Activated naive CD8-positive, alpha-beta T cell (primary cell): ENCODE results near the gene SYNE3.
A peak's percentile ranks its signal among the peaks of the same experiment; 100 is the strongest.

Experiments used
- H3K27ac Mint-ChIP-seq: one replicate; pipeline ENCODE4 v1.8.0; 2021; ENCODE audit warnings: mixed read lengths
- H3K27me3 Mint-ChIP-seq: one replicate; pipeline ENCODE4 v1.8.0; 2021; ENCODE audit warnings: mixed read lengths
- H3K36me3 Mint-ChIP-seq: one replicate; pipeline ENCODE4 v1.8.0; 2021; ENCODE audit warnings: mixed read lengths
- H3K4me1 Mint-ChIP-seq: one replicate; pipeline ENCODE4 v1.8.0; 2021; ENCODE audit warnings: low read depth, mixed read lengths
- H3K4me3 Mint-ChIP-seq: one replicate; pipeline ENCODE4 v1.8.0; 2021; ENCODE audit warnings: mild to moderate bottlenecking, mixed read lengths
- H3K9me3 Mint-ChIP-seq: one replicate; pipeline ENCODE4 v1.8.0; 2021; ENCODE audit warnings: low read depth, mixed read lengths

SYNE3 gene

DNA sequence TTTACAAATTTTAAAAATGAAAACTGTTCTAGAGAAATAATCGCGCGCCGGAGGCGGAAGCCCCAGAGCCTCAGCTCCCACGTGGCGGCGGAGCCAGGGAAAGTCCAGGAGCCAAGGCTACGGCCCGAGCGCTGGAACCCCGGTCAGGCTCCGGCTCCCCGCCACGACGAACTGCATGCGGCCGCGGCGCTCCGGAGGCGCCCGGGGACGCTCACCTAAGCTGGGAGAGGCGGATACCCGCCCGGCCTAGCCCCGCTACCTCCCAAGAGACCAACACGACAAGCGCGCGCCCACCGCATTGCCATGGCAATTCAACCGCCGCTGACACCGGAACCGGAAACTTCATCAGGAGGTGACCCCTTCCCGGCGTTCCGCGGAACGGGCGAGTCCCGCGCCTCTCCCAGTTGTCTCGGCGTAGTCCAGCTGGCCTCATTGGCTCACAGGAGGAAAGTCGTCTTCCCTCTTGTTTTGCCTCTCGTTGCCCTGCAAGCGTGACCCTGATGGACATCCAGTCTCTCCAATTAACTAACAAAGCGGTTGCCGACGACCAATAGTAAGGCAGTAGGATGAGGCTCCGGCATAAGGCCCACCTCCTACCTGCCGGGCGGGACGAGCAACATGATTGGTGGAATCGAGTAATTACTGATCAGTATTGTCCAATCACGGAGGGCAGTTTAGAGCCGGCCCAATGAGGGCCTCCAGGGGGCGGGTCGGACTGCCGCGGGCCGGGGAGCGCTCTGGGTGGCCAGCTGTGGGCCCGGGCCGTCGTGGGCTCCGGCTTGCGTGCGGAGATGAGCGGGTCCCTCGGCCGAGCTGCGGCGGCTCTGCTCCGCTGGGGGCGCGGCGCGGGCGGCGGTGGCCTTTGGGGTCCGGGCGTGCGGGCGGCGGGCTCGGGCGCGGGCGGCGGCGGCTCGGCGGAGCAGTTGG, 18.1 kb upstream of the SYNE3 start, which contains the start of gene GLRX5:
Gene GLRX5, plus strand, starts transcription at position 752 of the 927 bp plus-strand sequence. Its CDS starts 40 bp downstream, at position 792.
- Mint-ChIP-seq H3K27ac (peak within 1 kb of the TSS; percentile 95), H3K4me1 (peaks cover 71% of the 10 kb centered on the region), H3K36me3 (peaks cover 6% of the 10 kb centered on the region), H3K4me3 (peak within 1 kb of the TSS; percentile 99), H3K27me3 (no peaks in the 10 kb centered on the region), H3K9me3 (no peaks in the 10 kb centered on the region)

DNA sequence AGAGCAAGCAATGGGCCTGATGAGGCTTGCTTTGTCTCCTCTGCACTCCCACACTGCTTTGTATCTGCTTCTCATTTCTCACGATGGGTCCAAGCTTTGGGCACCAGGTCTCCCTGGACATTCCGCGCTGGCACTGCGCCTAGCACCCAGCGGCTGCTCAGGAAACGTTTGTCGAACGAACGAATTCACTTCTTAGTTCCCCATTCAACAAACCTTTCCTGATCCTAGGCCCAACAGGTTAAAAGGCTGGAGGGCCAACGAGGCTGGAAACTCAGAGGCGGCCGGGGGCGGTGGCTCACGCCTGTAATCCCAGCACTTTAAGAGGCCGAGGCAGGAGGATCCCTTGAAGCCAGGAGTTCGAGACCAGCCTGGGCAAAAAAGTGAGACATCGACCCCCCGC, 17.4 kb upstream of the SYNE3 start:
- H3K4me1 Mint-ChIP-seq: peaks cover 68% of the 10 kb centered on the region
- peak overlapping the region; percentile 96 for H3K4me3 Mint-ChIP-seq
- peaks cover 6% of the 10 kb centered on the region for H3K36me3 Mint-ChIP-seq
- H3K9me3 Mint-ChIP-seq: no peaks in the 10 kb centered on the region
- peak overlapping the region; percentile 95 for H3K27ac Mint-ChIP-seq
- no peaks in the 10 kb centered on the region for H3K27me3 Mint-ChIP-seq

DNA sequence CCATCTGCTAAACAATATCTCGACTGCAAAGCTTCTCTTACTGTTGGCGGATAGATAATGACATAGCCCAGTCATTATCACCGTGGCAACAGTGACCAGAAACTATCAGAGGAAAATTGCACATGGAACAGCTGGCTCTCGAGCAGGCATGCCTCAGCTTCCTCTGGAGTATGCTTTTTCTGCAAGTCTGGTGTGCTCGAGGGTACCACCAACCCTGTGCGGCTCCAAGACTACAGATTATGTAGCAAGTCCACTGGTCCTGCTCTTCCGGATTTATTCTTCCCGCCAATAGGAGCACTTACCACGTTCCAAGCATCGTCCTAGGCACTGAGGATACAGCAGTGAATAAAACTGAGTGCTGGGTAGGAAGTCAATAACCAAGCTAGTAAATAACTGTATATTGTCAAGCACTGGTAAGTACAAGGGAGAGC, 17.0 kb upstream of the SYNE3 start:
- Mint-ChIP-seq H3K36me3 (peaks cover 6% of the 10 kb centered on the region), H3K9me3 (no peaks in the 10 kb centered on the region), H3K27me3 (no peaks in the 10 kb centered on the region), H3K4me3 (peak overlapping the region; percentile 96), H3K27ac (peak overlapping the region; percentile 95), H3K4me1 (peaks cover 65% of the 10 kb centered on the region)

DNA sequence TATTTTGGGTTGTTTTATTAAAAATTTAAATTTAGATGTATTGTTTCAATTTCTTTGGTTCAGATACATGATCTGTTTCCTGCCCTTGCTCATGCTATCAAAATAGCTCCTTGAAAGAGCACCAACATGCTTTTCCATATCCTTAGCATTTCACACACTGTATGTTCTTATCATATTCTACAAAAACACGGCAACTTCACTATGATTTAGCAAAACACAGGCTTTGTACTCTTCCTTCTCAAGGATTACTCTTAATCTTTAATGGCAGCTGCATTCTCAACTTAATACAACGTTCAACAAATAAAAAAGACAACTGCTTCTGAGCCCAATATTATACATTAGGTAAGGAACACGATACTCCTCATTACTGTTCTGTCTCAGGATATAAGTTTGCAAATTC, 15.5 kb upstream of the SYNE3 start:
- Mint-ChIP-seq H3K4me1 (peaks cover 59% of the 10 kb centered on the region), H3K36me3 (peaks cover 6% of the 10 kb centered on the region), H3K9me3 (no peaks in the 10 kb centered on the region), H3K4me3 (peak overlapping the region; percentile 96), H3K27me3 (no peaks in the 10 kb centered on the region), H3K27ac (peak overlapping the region; percentile 51)

DNA sequence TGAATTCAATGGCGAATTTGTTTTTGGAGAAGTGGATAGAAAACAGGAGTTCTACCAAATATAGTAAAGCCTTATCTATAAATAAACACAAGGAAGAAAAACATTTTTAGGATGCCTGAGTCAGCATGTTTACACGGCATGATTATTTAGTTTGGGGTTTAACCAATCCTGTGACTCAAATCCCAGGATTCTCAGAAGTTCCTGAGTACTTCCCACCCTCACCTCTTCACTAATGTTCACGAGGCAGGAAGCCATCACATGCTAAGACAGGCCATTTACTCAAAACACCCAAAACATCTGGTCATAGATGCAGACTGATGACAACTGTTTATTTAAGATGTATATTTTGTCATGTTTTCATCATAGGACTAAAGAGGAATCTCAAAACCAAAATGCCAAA, 15.0 kb upstream of the SYNE3 start:
- Mint-ChIP-seq H3K27me3 (no peaks in the 10 kb centered on the region), H3K36me3 (peaks cover 6% of the 10 kb centered on the region), H3K27ac (no peak overlapping the region), H3K4me1 (peaks cover 57% of the 10 kb centered on the region), H3K4me3 (peak overlapping the region; percentile 35), H3K9me3 (no peaks in the 10 kb centered on the region)

DNA sequence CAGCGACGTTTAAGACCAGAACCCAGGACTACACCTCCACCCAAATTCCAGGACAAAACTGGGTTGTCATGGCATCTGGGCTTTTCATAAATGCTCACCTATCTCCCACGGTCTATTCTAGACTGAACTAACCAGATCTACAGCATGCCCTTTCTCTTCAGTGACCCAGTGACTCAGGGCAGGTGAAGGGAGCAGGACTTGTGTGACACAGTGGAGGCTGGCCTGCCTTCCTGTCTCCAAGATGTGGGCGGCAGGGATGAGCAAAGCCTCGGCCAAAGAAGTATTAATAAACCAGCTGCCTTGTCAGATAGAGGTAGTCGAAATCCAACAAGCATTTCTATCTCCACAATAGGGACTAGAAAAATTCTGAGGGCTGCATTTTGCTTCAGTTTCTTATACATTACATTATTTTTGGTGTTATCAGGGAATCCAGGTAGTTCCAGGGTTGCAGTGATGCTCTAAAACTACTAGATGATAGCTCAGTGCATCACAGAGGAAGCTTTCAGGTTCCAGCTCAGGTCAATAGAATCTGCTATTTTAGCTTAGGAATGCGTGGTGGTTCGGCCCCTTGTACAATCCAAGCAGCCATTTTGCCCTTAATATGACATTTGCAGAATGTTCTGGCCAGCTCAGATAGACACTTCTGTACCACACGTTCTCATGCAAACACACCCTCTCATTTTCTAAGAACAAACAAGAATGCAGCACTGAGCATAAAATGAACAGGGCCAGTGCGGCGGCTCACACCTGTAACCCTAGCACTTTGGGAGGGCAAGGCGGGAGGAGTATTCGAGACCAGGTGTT, 14.2 kb upstream of the SYNE3 start:
- Mint-ChIP-seq H3K36me3 (peaks cover 6% of the 10 kb centered on the region), H3K4me1 (peaks cover 56% of the 10 kb centered on the region), H3K27ac (peak overlapping the region; percentile 46), H3K4me3 (peak overlapping the region; percentile 52), H3K9me3 (no peaks in the 10 kb centered on the region), H3K27me3 (no peaks in the 10 kb centered on the region)

DNA sequence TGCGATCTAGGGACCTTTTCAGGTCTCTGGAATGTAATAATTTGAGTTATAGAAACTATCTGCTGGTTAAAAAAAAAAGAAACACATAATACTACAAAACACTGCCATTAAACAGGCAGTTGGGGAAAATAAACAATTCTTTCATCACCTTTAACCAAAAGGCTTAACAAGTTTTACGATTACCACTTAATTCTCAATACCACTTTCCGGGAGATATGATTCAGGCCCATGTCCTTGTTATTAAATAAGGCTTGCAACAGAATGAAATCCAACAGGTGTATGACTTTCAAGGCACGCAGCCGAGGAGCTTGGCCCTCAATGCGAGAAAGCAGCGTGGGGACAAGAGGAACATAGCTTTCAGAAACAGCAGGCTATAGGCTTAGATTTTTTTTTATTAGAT, 12.8 kb upstream of the SYNE3 start:
- H3K27ac Mint-ChIP-seq: peak overlapping the region; percentile 28
- no peaks in the 10 kb centered on the region for H3K27me3 Mint-ChIP-seq
- no peaks in the 10 kb centered on the region for H3K9me3 Mint-ChIP-seq
- peaks cover 6% of the 10 kb centered on the region for H3K36me3 Mint-ChIP-seq
- H3K4me3 Mint-ChIP-seq: no peak overlapping the region
- H3K4me1 Mint-ChIP-seq: peaks cover 68% of the 10 kb centered on the region

DNA sequence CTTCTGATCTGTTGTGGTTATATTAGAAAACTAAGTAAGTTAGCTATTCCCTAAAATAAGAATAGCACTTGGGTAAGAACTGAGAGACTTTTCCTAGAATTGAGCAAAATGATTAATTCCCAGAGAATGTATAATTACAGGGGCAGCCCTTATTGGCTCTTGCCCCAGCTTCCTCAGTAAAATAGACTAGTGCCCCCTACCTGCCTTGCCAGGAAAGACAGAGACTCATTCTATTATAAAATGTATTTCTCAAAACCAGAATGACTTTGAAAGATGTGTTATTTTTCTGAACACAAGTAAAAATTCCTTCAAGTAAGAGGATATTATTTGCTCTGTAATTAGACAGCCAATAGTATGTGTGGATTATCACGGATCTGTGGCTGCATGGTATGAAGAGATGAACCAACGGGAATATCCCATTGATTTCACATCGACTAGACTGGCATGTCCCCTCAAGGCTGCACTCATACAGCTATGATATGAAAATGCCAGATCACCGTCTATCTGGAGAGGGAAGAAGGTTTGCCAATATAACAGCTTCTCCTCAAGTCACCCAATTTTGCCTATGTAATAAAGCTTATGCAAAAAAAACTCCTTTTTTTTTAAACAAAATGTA, 11.0 kb upstream of the SYNE3 start:
- H3K4me1 Mint-ChIP-seq: peaks cover 76% of the 10 kb centered on the region
- peaks cover 4% of the 10 kb centered on the region for H3K36me3 Mint-ChIP-seq
- peak overlapping the region; percentile 58 for H3K27ac Mint-ChIP-seq
- no peaks in the 10 kb centered on the region for H3K9me3 Mint-ChIP-seq
- peak overlapping the region; percentile 11 for H3K4me3 Mint-ChIP-seq
- H3K27me3 Mint-ChIP-seq: no peaks in the 10 kb centered on the region

DNA sequence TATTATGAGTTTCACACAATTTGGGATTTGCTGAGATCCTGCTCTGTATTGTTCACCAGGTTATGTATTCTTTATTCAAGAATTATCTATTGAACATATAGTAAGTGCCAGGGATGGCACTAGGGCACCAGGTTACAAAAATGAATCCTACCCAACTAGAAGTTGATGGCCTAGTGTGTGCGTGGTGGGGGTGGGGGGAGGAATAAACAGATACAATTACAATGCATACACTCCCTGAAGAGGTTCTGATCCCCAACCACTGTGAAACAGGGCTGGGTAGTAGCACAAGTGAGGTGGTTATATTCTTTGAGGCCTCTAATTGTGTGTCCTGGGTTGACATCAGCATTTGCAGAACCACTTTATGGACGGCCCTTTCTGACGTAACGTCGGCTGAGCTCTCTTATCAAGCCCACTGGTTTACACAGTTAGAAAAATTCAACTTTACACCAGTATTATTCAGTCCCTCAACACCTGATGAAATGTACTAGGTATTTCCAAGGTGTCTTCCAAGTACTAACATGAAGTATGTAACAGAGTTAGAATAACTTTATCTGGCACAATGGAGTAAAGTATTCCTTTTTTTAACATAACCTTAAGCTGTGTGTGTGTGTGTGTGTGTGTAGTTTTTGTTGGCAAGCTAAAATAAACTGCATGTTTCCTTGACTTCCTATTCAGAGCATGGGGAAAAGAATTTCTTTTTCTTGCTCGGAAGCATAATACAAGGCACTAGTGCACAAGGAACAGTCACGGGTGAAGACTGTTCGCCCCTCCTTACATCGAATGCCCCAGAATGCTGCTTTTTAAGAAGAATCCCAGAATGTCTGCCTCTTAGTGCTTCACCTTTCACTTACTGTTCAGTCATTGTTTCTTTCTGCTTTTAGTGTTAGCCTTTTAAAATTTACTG, 10.3 kb upstream of the SYNE3 start:
- H3K36me3 Mint-ChIP-seq: no peaks in the 10 kb centered on the region
- peak overlapping the region; percentile 11 for H3K4me3 Mint-ChIP-seq
- no peaks in the 10 kb centered on the region for H3K9me3 Mint-ChIP-seq
- H3K4me1 Mint-ChIP-seq: peaks cover 77% of the 10 kb centered on the region
- peak overlapping the region; percentile 70 for H3K27ac Mint-ChIP-seq
- no peaks in the 10 kb centered on the region for H3K27me3 Mint-ChIP-seq

DNA sequence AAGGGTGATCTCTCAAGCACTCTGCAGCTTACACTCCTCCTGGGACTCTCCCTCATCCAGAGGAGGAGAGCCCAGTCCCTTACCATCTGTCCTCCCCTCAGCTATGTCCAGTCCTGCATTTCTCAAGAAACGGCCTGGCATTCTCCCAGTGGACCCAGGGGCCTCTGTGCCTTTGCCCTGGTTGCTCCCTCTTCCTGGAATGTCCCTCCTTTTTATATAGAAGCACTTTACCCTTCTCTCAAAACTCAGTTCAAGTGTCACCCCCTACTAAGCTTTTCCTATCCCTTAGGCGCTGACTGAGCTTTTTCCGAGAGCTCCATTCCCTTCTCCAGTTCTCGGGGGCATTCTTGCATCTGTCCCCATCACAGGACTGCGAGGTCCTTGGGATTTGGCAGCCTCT, 9.5 kb upstream of the SYNE3 start:
- peaks cover 76% of the 10 kb centered on the region for H3K4me1 Mint-ChIP-seq
- no peaks in the 10 kb centered on the region for H3K27me3 Mint-ChIP-seq
- peak overlapping the region; percentile 70 for H3K27ac Mint-ChIP-seq
- no peak overlapping the region for H3K4me3 Mint-ChIP-seq
- H3K9me3 Mint-ChIP-seq: no peaks in the 10 kb centered on the region
- H3K36me3 Mint-ChIP-seq: no peaks in the 10 kb centered on the region

DNA sequence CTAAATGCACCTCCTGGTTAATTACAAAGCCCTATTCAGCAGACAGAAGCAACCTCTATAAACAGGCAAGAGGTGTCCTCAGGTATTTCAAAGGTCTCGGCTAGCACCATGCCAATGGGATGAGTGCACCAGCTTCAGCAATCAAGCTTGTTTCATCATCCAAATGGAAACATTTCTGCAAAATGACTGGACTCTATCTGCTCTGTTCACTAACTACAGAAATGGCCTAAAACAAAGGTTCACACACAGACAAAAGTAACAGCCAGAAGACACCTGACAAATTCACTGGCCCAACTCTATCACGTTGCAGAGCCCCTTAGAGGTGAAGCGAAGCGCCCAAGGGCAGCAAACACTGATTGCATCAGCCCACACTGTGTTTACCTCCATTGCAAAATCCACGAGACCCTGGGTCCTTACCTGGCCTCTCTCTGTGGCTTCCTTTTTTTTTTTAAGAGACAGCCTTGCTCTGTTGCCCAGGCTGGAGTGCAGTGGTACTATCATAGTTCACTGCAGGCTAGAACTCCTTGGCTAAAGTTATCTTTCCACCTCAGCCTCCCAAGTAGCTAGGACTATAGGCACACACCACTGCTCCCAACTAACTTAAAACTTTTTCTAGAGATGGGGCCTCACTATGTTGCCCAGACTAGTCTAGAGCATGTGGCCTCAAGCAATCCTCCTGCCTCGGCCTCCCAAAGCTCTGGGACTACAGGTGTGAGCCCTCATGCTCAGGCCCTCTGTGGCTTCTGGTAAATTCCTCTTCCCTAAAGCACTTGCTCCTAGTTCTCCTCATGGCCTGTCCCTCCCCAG, 8.5 kb upstream of the SYNE3 start:
- Mint-ChIP-seq H3K4me3 (peak overlapping the region; percentile 83), H3K27ac (peak overlapping the region; percentile 97), H3K36me3 (no peaks in the 10 kb centered on the region), H3K4me1 (peaks cover 72% of the 10 kb centered on the region), H3K9me3 (no peaks in the 10 kb centered on the region), H3K27me3 (no peaks in the 10 kb centered on the region)

DNA sequence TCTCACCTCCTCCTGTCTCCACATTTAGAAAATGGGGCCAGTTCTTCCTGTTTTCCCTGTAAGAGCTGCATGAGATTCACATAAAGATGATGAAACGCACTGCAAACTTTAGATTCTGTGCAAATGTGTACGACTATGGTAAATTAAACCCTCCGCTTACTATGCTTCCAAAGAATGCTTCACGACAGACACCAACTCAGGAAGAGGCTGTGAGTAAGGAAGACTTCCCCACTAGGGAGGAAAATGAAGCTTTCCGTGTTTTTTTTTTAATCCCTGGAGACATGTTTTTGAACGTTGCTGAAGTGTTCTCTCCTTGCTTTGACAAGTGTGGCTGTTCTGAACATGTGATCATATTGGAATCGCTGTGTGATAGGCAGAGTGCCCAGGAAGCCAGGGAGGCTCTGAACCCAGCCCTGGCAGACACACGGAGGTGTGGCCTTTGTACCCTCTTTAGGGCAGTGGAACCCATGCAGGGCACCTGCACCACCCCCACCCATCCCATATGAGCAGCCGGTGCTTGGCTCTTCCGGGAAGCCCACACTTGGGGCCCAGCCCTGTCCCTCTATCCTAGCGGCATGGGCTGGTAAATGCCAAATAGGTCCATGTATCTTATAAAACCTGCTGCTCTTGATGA, 7.5 kb upstream of the SYNE3 start:
- peak overlapping the region; percentile 97 for H3K27ac Mint-ChIP-seq
- no peaks in the 10 kb centered on the region for H3K36me3 Mint-ChIP-seq
- H3K9me3 Mint-ChIP-seq: no peaks in the 10 kb centered on the region
- no peaks in the 10 kb centered on the region for H3K27me3 Mint-ChIP-seq
- H3K4me3 Mint-ChIP-seq: peak overlapping the region; percentile 83
- H3K4me1 Mint-ChIP-seq: peaks cover 79% of the 10 kb centered on the region
